Activated naive CD4-positive, alpha-beta T cell treated with anti-CD3 and anti-CD28 coated beads, Interleukin-2, amount 50 U/mL, for 72 hours (primary cell): ENCODE measurements around the gene MLYCD. TPM values are rescaled to one million over a fixed set of nuclear protein-coding genes. Genes with fewer than 3 reads are reported as not detected.

Source experiments
- ATAC-seq, 2 donors: fragments of 150-1000 bp; cut with Tn5 transposase; 2 replicates each; pipeline ENCODE4 v1.10.0; 2021; ENCODE audit warnings: mild to moderate bottlenecking in 2 of 2, moderate library complexity in 2 of 2
- DNase-seq, 2 donors: peaks; one replicate each; pipeline ENCODE4 v3.0.0; 2021 to 2022; ENCODE audit warnings: low spot score in 2 of 2
- H3K27ac Mint-ChIP-seq, 2 donors: one replicate each; pipeline ENCODE4 v1.8.0; 2022; ENCODE audit warnings: mild to moderate bottlenecking in 2 of 2, mixed read lengths in 2 of 2
- H3K36me3 Mint-ChIP-seq, 2 donors: one replicate each; pipeline ENCODE4 v1.8.0; 2022; ENCODE audit warnings: mixed read lengths in 2 of 2
- H3K9me3 Mint-ChIP-seq, 2 donors: one replicate each; pipeline ENCODE4 v1.8.0; 2022; ENCODE audit warnings: mixed read lengths in 2 of 2
- total RNA-seq, 2 donors: library from RNA; stranded (reverse); gene quantifications; one replicate each; pipeline ENCODE4 v1.2.3, GENCODE V29; 2022

MLYCD gene
- total RNA-seq, 2 donors from 2014 or later = 2.3 to 3.3 TPM

GRCh38 chr16:83914091-83914710, 15.3 kb downstream of the MLYCD start:
- DNase-seq (no peak), ATAC-seq (no peak)
- H3K9me3 Mint-ChIP-seq = peaks cover 0 to 7% of the 10 kb centered on the region in 2 donors
- H3K36me3 Mint-ChIP-seq = peaks cover 8 to 34% of the 10 kb centered on the region in 2 donors
- no peak overlapping the region for H3K27ac Mint-ChIP-seq

GRCh38 chr16:83915081-83915480, 16.2 kb downstream of the MLYCD start:
- Mint-ChIP-seq H3K36me3 (peaks cover 11 to 38% of the 10 kb centered on the region in 2 donors), H3K27ac (no peak overlapping the region)
- ATAC-seq = no peak

GRCh38 chr16:83915491-83915890, 16.6 kb downstream of the MLYCD start:
- Mint-ChIP-seq H3K36me3 (peaks cover 11 to 38% of the 10 kb centered on the region in 2 donors), H3K27ac (no peak overlapping the region), H3K9me3 (peaks cover 0 to 7% of the 10 kb centered on the region in 2 donors)
- ATAC-seq = no peak
- no peak for DNase-seq

More at GRCh38 chr16:83915081-83915480, 16.2 kb downstream of the MLYCD start:
- DNase-seq = no peak
- peaks cover 0 to 7% of the 10 kb centered on the region in 2 donors for H3K9me3 Mint-ChIP-seq

- ATAC-seq (no peak), DNase-seq (no peak)
- Mint-ChIP-seq H3K9me3 (peaks cover 0 to 7% of the 10 kb centered on the region in 2 donors), H3K36me3 (peaks cover 11 to 34% of the 10 kb centered on the region in 2 donors), H3K27ac (no peak overlapping the region)
These were observed 18.5 kb downstream of the MLYCD start for GRCh38 chr16:83917152-83918120.

GRCh38 chr16:83920894-83921491, 22.1 kb downstream of the MLYCD start:
- Mint-ChIP-seq H3K36me3 (peaks cover 11 to 27% of the 10 kb centered on the region in 2 donors), H3K27ac (no peak overlapping the region), H3K9me3 (peaks cover 0 to 7% of the 10 kb centered on the region in 2 donors)
- DNase-seq (no peak), ATAC-seq (no peak)

- DNase-seq (no peak), ATAC-seq (no peak)
- Mint-ChIP-seq H3K27ac (peak overlapping the region in 1 of 2 donors; percentile 65), H3K9me3 (peaks cover 0 to 5% of the 10 kb centered on the region in 2 donors), H3K36me3 (peaks cover 7 to 9% of the 10 kb centered on the region in 2 donors)
These were observed 24.9 kb downstream of the MLYCD start for GRCh38 chr16:83923581-83924365.

- Mint-ChIP-seq H3K27ac (no peak overlapping the region), H3K9me3 (no peaks in the 10 kb centered on the region), H3K36me3 (peaks cover 0 to under 1% of the 10 kb centered on the region in 2 donors)
- ATAC-seq (no peak), DNase-seq (no peak)
These were observed 25.8 kb downstream of the MLYCD start for GRCh38 chr16:83924686-83925085.

- Mint-ChIP-seq H3K27ac (peak overlapping the region in 1 of 2 donors; percentile 30), H3K9me3 (no peaks in the 10 kb centered on the region), H3K36me3 (no peaks in the 10 kb centered on the region)
- DNase-seq (no peak), ATAC-seq (no peak)
These were observed 26.4 kb downstream of the MLYCD start for GRCh38 chr16:83925095-83925905.

GRCh38 chr16:83925957-83926725, 27.2 kb downstream of the MLYCD start:
- H3K27ac Mint-ChIP-seq = no peak overlapping the region

GRCh38 chr16:83926726-83927397, 27.9 kb downstream of the MLYCD start:
- H3K36me3 Mint-ChIP-seq = no peaks in the 10 kb centered on the region
- ATAC-seq (peak; percentile 80 to 82), DNase-seq (peak in 1 of 2 donors; percentile 79)
- no peaks in the 10 kb centered on the region for H3K9me3 Mint-ChIP-seq
- H3K27ac Mint-ChIP-seq = no peak overlapping the region

More at GRCh38 chr16:83925957-83926725, 27.2 kb downstream of the MLYCD start:
- ATAC-seq = peak in 1 of 2 donors; percentile 23
- no peaks in the 10 kb centered on the region for H3K36me3 Mint-ChIP-seq
- DNase-seq = no peak
- H3K9me3 Mint-ChIP-seq = no peaks in the 10 kb centered on the region

GRCh38 chr16:83928341-83929055, 29.6 kb downstream of the MLYCD start:
- H3K36me3 Mint-ChIP-seq = no peaks in the 10 kb centered on the region

GRCh38 chr16:83929811-83930555, 31.1 kb downstream of the MLYCD start:
- Mint-ChIP-seq H3K27ac (no peak overlapping the region), H3K36me3 (no peaks in the 10 kb centered on the region), H3K9me3 (no peaks in the 10 kb centered on the region)
- ATAC-seq (no peak), DNase-seq (no peak)

More at GRCh38 chr16:83928341-83929055, 29.6 kb downstream of the MLYCD start:
- Mint-ChIP-seq H3K27ac (no peak overlapping the region), H3K9me3 (no peaks in the 10 kb centered on the region)
- ATAC-seq (peak in 1 of 2 donors; percentile 20), DNase-seq (no peak)

- no peak for ATAC-seq
- DNase-seq = no peak
- Mint-ChIP-seq H3K9me3 (no peaks in the 10 kb centered on the region), H3K36me3 (no peaks in the 10 kb centered on the region), H3K27ac (no peak overlapping the region)
These were observed 32.0 kb downstream of the MLYCD start for GRCh38 chr16:83930730-83931500.
